HUDEP-2 (cell line): Measurements from ENCODE around the gene TMED3.

ENCODE experiments used
- DNase-seq, 76 experiments: peaks; one replicate each; lab custom pipeline; 2025; ENCODE audit not compliant: unreplicated experiment in 76 of 76; lab: John Stamatoyannopoulos, UW

Gene TMED3

DNA sequence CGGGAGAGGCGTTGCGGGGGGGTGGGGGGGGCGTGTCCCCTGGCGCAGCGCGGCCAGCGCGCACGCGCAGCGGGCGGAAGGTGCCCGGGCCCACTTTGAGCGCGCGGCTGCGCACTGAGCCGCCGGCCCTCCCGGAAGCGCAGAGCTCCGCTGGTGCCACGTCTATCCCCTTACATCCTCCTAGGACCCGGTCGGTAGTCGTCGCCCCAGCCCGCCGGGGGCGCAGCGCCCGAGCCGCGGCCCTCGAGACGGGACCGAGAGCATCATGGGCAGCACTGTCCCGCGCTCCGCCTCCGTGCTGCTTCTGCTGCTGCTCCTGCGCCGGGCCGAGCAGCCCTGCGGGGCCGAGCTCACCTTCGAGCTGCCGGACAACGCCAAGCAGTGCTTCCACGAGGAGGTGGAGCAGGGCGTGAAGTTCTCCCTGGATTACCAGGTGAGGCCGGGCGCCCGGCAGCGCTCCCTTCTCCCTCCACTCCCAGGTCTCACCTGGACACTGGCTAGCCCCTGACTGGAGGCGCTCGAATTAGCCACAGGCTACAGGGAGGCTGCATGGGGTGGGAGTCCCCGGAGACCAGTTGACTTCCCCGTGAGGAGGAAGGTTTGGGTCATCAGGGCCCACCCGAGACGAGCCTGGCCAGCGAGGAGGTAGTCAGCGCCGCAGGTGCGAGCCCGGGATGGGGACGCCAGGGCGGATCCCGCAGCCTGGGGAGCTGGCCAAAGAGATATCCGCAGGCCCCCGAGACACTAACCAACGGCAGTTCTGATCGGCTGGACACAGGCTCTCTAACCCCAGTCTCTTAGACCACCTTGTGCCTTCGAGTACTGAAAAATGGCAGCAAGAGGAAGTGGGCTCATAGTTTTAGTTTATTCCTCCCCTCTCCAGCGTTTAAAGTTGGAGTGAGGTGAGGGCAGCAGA is at the start of gene TMED3:
TMED3 (plus strand) TSS at position 128 of the 916 bp plus-strand sequence; CDS start at position 266, 138 bp downstream.
- DNase-seq: peak in 73 of 76 experiments; percentile 6 to 85 (median 57)

DNA sequence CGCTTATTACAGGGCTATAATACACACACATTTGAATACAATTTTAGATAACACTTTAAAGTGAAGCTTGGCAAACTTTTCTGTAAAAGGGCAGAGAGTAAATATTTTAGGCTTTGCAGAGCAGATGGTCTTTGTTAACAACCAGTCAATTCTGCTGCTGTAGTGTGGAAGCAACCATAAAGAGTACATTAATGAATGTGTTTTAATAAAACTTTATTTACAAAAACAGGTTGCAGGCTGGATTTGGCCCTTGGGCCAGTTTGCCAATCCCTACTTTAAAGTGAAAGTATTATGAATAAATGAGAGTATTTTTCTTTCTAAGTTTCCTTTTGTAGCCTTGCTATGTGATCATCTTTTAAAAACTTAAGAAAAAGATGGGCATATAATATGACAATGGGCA is 49.1 kb upstream of the TMED3 start:
- no peak for DNase-seq

DNA sequence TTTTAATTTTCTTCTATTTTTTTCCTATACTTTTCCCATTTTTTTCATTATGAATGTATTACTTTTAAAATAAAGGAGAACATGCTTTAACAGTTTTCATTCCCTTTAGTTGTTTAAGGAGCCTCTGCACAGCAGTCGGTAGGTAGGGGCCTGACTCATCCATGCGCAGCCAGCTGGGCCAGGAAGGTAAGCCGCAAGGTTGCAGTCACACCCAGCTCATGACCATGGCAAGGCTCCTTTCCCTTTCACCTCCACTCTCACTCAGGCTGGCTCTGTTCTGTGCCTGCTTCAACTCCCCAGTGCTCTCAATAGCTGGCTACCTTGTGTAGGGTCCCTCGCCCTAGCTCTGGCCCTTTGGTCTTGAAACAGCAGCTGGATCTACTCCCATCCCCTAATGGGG is 45.7 kb upstream of the TMED3 start:
- no peak for DNase-seq

DNA sequence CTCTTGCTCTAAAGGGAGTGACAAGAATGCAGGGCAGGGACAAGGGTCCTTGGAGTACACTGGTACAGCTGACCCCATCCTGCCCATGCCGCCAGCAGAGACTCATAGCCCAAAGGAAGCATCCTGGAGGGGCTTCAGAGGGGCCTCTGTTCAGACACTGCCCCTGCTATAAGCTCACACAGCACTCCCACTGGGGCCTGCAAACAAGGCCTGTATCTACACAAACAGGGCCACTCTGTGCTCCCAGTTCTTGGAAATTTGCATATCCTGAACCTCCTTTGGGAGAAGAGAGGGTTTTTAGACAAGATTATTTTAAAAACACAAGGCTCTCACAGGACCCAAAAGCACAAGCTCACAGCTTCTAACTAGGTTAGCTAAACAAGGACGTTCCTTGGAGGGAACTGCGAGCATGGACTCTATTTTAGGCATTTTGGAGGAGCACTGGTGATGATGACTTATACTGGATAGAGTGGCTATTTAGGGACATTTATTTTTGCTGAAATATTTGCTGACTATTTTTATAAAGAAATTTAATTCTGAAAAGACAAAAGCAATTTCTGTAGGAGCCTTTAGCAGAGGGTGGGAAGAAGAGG is 44.8 kb upstream of the TMED3 start:
- no peak for DNase-seq

DNA sequence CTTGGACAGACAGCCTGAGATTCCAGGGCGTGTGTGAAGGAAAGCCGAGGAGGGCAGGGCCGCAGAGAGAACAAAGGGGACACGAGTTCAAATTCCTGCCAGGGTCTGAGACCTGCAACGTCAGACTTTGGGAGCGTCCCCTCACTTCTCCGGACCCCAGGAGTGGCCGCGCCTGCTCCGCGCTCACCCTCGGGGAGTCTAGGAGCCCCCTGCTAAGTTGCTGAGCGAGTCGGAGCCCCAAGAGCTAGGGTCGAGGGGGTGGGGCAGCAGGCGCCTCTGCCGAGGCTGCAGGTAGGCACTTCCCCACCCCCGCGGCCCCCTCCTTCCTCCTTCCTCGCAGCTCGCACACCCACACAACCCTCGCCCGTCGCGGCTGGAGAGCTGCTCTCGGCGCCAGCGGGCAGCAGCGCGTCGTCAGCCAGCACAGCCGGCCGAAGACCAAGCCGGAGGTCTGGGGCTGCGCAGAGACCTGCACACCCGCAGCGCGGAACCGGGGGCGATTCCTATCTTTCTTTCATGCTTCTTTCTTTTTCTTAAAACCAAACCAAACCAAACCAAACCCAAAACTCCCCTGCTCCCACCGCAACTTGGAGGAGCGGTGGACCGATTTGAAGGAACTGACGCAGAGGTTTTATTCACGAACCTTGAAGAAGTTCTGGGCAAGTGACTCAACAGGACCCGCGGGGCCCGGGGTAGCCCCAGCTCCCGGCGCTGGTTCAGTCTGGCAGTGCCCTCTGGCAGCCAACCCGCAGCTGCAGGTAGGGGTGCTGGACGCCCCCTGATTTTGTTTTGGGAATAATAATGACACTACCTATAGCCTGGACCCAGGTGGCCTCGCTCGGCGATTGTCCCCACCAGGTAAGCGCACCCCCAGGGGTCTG is 28.3 kb upstream of the TMED3 start, which contains the start of gene ANKRD34C:
ANKRD34C (plus strand) TSS at position 352 of the 881 bp plus-strand sequence. CDS start 10,563 bp downstream, outside the sequence.
- no peak for DNase-seq

DNA sequence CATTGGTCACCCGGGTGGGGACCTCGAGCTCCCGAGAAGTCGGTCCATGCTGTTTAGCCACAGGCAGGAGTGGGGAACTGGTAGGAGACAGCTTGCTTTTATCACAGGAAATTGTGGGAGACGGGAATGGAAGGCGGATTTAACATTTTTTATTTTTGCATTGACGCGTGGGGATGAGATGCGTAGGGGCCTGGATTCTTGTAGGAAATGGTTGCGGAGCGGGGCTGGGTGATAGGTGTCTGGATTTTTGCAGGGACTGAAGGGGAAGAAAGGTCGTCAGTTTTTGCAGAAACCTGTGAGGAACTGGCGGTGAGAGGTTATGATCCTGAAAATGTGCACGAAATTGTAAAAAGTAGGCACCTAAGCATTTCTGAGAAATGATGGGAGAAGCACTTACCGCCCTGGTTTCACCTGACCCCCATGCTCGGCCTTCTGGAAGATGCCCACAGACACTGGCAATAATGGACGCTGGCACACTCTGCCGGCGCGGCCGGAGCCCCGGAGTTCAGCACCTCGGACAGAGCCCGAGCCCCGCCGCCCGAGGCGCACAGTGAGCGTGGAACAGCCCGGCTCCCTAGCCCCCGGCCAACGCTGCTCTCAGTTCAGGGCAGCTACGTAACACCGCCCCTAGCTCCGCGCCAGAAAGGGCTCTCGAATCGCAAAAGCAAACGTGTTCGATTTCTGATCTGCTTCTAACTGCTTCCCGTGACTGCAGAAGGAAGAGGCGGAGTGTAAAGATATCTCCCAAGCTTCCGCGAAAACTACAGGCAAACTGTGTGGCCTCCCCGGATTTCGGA is 27.5 kb upstream of the TMED3 start:
- peak in 17 of 76 experiments; percentile 0 to 29 (median 8) for DNase-seq

DNA sequence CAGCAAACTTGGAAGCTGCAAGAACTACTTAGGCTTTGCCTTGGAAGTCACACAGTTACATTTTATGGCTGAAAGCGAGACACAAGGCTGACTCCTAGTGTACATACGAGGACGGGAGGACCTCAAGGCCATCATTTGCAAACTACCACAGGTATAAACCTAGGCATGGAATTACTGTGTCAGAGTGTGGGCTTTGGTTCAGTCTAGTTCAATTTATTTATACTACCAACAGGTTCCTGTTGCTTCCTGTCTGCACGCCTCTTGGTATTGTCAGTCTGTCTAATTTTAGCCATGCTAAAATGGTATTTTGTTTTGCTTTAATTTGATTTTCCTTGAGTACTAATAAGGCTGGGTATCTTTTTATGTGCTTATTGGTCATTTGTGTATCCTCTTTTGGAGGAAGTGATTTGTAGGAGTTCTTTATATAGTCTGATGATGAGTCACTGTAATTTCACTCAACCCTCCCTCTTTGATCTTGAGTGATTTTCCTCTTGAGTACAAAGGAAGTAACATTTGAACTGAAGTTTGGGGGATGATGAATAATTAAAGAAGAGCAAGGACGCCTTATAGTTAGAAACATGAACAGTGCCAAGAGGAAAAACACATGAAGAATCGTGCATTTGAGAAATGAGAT is 20.2 kb upstream of the TMED3 start:
- no peak for DNase-seq

DNA sequence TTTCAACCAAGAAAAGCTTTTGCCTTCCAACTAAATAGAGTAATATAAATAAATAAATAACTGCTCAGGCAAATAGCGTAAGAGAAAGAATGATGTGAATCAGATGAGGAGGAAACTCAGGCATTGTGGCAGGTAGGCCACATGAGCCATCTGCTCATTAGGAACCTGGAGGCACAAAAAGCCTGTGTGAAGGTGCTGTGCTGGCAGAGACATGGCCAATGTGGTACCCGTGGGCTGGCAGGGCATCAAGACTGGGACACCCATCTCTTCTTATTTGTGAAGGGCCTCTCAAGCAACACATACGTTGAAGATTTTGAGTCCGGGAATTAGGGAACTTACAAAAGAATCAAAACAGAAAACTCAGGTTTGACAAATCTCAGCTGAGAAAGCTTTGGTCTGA is 18.9 kb upstream of the TMED3 start:
- no peak for DNase-seq

DNA sequence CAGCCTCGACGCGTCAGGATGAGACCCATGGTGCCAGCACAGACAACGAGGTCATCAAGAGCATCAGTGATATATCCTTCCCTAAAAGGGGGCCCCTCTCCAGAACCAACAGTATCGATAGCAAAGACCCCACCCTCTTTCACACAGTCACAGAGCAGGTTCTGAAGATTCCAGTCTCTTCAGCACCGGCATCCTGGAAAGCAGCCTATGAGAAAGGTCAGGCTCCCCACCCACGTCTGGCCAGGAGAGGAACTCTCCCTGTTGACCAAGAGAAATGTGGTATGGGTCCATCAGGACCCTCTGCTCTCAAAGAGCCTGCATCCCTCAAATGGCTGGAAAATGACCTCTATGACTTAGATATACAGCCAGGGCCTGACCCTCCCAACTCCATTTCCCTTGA is 16.8 kb upstream of the TMED3 start:
- DNase-seq: no peak

DNA sequence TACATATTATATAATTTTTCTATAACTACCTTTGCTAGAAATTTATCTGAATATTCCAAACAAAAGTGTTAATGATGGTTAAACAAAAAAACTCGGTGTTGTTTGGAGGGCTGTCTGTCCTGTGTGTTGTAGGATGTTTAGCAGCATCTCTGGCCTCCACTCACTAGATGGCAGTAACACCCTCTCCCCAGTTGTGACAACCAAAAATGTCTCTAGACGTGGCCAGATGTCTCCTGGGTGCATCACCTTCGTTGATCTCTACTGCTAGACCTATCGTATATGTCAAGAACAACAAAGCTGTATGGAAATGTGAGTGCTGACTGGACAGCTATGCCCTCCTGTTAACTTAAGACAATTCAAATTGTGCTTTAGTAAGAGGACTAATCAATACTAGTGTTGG is 14.3 kb upstream of the TMED3 start:
- DNase-seq: peak in 3 of 76 experiments; percentile 0 to 12 (median 2)

DNA sequence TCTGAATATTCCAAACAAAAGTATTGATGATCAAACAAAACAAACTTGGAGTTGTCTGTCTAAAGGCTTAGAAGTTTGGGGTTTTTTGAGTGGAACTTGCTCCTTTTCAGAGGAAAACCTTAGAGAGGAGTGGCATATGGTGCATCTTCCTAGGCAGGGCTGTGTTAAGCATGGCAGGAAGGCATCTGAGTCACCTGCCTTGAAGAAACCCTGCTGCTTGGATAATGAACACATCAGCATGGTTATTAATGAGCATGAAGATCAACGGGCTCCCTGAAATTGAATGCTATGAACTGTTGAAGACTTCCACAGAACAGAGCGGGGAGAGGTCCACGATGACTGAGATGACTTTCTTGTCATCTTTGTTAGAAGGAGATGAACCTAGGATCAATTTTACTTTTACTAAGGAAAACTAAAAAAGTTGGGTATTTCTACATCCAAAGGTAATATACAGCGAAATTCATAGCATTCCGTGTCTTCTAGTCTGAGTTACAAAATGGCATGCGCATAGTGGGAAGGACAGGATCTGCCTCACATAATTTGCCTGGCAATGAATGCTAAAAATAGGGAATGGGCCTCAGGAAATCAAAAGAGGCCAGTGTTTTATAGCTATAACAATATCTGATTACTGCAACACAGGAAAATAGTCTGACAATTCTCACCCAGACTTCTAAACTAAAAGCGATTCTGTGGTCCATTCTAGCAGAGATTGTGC is 11.6 kb upstream of the TMED3 start:
- DNase-seq: no peak

DNA sequence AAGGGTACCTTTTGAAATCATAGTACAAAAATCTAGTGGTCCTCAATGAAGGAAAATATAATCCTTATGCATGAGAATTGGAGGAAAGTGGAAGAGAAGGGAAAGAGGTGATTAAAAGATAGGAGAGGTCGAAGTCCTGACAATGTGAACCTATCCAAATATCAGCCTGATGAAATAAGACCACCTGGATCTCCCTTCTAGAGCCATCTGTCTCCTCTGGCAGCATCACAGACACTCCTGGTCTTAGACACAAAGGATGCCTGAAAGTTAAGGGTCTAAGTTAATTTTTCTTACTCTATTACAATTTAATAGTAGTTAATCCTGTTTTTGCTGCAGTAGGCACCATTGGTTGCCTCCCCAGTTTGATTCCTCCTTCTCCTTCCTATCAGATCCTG is 11.1 kb upstream of the TMED3 start:
- DNase-seq: no peak

DNA sequence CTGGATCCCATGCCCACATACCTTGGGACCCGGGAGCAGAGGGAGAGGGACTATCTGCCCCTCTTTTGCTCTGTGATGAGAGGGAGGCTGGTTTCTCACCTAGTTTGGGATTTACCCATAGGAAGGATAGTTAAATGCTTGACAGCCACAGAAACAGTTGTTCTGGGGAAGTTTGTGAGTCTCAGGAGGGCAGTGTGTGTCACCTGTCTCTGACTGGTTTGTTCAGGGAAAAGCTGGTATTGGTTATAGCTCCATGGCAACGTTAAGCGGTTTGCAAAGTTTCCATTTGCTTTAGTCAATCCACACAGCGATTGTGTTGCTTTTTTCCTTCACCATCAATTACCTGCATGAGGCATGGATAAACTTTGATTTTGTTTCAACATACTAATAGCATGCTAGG is 3.7 kb upstream of the TMED3 start:
- no peak for DNase-seq

DNA sequence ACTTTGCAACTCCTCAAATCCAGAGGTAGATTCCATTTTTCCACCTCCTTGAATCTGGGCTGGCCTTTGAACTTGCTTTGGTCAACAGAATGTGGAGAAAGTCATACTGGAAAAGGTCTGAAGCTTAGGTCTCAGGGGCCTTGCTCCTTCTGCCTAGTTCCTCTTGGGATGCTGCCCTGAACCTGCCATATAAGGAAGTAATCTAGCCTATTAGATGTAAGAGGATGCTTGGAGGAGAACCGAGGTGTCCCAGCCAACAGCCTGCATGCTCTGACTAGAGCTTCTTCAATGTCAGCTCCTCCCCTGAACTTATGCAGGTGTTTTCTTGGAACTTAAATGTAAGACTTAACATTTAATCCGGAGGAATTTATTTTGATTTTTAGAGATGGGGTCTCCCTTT is 2.0 kb upstream of the TMED3 start:
- DNase-seq: no peak

DNA sequence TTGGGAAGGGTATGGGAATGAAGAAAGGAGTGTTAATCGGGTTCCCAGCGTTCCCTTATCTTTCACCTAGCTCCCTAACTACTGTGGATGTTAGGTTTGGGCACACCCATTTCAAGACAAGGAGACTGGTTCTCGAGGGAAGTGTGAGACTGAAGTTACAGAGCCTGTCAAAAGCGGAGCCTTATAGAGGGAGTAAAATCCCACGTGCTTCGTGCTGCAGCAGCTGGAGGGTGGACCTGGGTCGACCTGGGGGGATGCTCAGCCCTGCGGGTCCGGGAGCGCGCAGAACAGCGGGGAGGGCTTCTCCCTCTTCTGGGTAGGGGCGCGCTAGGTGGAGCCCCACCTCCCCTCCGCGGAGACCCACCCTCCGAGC is 314 bp upstream of the TMED3 start:
- DNase-seq: peak in 9 of 76 experiments; percentile 15 to 48 (median 35)

DNA sequence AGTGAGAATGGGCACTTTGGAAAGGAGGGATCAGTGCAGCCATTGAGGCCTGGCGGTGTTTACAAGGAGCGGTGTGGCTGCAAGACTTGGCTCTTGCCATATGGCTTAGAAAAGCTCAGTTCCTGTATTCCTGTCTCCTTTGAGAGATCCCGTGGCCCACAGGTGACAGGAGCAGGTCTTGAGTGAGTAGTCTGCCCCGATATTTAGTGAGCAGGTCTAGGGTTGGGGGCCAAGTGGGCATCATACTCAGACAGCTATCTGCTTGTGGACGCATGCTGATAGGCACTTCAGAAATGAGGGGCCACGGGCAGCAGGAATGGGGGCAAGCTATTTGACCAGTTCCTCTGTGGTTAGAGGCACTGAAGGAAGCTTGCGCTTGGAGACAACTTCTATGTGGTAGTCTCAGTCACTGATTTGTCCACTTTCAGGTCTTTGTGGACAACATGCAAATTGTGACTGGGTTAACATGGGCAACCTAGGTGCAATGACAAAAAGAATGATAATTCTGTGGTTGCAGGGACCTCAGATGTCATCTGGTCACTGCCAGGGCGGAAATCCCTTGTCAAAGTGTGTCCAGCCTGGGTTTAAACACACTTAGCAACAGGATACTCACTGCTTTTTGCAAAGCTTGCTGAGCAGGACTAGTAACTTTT is 1.1 kb downstream of the TMED3 start:
- DNase-seq: no peak

DNA sequence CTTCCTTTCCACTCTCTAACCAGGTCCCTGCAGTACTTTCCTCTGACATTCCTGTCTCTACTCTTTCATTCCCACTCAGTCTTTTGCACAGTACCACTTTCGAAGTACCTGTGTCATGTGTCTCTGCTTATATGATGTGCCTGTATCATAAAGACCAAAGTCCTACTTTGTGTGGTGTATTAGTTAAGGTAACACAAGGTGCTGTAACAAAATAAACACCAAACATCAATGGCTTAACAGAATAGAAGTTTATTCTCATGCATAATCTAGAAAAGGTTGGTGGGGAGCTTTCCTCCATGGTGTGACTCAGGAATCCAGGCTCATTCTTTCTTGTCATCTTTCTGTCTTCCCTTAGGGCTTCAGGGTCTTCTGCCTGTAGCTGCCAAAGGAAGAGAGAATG is 3.3 kb downstream of the TMED3 start:
- no peak for DNase-seq

DNA sequence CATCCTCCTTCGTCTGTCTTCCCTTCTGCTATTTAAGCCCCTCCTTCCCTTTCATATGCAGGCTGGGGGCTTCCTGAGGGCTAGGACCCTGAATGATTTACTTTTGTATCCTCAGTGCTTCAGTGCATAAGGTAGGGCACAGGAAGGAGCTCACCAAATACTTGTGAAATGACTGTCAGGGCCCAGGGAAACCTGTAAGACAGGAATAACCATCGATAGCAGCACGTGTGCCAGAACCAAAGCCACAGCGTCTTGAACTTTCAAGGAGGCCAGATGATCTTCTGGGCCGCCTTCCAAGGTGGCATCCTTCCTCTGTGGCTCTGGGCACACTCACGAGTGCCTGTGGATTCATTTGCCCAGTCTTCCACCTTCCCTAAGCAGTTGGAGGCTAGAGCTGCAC is 3.9 kb downstream of the TMED3 start:
- DNase-seq: no peak
